ENCODE measurements around the gene CD2.
"Not testable (repeated sequence)": the region's sequence is repeated elsewhere in the genome, so short reads cannot be mapped to it uniquely, and the experiment has no call there.

The CD2 gene

GRCh38 chr1:116758456-116758815 lies 4.2 kb downstream of the CD2 start:
- not testable (repeated sequence) for H3K4me1 ChIP-seq (ENCODE audit: control insufficient read depth in 5 of 5, insufficient read depth in 5 of 5, low read length in 5 of 5); H3K36me3 ChIP-seq (ENCODE audit: control insufficient read depth in 5 of 5, insufficient read depth in 5 of 5, low read length in 5 of 5); H3K27ac ChIP-seq (ENCODE audit: low read depth, low read length); H3K9me3 ChIP-seq (ENCODE audit: control insufficient read depth in 5 of 5, low read length in 5 of 5); H3K9ac ChIP-seq (ENCODE audit: low read length in 5 of 5); H3K27me3 ChIP-seq (ENCODE audit: control insufficient read depth in 5 of 5, insufficient read depth in 4 of 5, low read length in 5 of 5); H3K4me3 ChIP-seq (ENCODE audit: low read depth in 1 of 5, low read length in 5 of 5)

- Histone ChIP-seq H3K27me3 (ENCODE audit: control insufficient read depth in 5 of 5, insufficient read depth in 4 of 5, low read length in 5 of 5) (peaks cover 0 to 3% (median 0%) of the 10 kb centered on the region in 5 donors), H3K4me3 (ENCODE audit: low read depth in 1 of 5, low read length in 5 of 5) (no peak overlapping the region), H3K9ac (ENCODE audit: low read length in 5 of 5) (no peak overlapping the region), H3K9me3 (ENCODE audit: control insufficient read depth in 5 of 5, low read length in 5 of 5) (peaks cover 0 to 4% (median 0%) of the 10 kb centered on the region in 5 donors), H3K4me1 (ENCODE audit: control insufficient read depth in 5 of 5, insufficient read depth in 5 of 5, low read length in 5 of 5) (peaks cover 0 to 7% (median 4%) of the 10 kb centered on the region in 5 donors), H3K36me3 (ENCODE audit: control insufficient read depth in 5 of 5, insufficient read depth in 5 of 5, low read length in 5 of 5) (no peaks in the 10 kb centered on the region), H3K27ac (ENCODE audit: low read depth, low read length) (no peak overlapping the region)
These were observed 5.4 kb downstream of the CD2 start for GRCh38 chr1:116759636-116760035.

DNA sequence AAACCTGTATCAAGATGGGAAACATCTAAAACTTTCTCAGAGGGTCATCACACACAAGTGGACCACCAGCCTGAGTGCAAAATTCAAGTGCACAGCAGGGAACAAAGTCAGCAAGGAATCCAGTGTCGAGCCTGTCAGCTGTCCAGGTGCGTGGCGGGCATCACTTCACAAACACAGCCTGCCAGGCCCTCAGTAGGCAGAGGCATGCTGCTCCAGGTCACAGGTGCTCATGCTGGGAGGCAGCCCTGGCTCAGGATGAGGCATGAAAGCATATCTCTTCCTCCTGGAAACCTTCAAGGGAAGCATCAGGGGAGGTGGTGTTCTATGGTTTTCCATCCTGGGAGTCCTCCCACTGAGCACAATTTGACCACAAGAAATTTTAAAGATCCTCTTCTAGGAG lies 6.3 kb downstream of the CD2 start:
- no peak overlapping the region for H3K27ac ChIP-seq (ENCODE audit: low read depth, low read length)
- H3K4me1 ChIP-seq (ENCODE audit: control insufficient read depth in 5 of 5, insufficient read depth in 5 of 5, low read length in 5 of 5): peaks cover 0 to 7% (median 4%) of the 10 kb centered on the region in 5 donors
- no peaks in the 10 kb centered on the region for H3K36me3 ChIP-seq (ENCODE audit: control insufficient read depth in 5 of 5, insufficient read depth in 5 of 5, low read length in 5 of 5)
- no peak overlapping the region for H3K4me3 ChIP-seq (ENCODE audit: low read depth in 1 of 5, low read length in 5 of 5)
- H3K9me3 ChIP-seq (ENCODE audit: control insufficient read depth in 5 of 5, low read length in 5 of 5): peaks cover 0 to 4% (median 0%) of the 10 kb centered on the region in 5 donors
- H3K27me3 ChIP-seq (ENCODE audit: control insufficient read depth in 5 of 5, insufficient read depth in 4 of 5, low read length in 5 of 5): peaks cover 0 to 3% (median 0%) of the 10 kb centered on the region in 5 donors
- H3K9ac ChIP-seq (ENCODE audit: low read length in 5 of 5): no peak overlapping the region

DNA sequence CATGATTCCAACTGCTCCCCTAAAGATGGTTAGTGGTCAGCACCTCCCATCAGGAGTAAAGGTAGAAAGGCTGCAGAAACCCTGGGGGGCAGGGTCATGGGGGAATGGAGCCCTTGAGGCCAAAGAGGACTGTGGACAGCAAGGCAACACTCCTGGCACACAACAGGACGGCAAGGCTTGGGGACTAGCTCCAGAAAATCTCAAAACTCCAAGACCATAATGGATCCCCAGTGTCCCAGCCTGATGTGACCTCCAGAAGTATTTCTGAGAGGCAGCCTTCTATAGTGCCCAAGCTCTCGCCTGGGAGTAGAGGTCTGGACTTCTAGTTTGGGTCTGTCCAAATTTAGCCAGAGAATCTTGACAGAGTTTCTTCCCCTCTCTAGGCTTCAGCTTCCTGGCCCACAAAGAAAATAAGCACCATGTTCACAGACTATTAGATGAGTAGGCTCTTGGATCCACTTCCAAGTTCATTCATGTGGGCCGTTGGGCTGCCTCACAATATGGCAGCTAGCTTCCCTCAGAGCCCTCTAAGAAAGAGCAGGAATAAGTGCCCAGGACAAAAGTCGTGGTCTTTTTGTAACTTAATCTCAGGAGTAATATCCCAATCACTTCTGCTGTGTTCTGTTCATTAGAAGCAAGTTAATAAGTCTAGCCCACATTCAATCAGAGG lies 6.9 kb downstream of the CD2 start:
- Histone ChIP-seq H3K27me3 (ENCODE audit: control insufficient read depth in 5 of 5, insufficient read depth in 4 of 5, low read length in 5 of 5) (peaks cover 0 to 3% (median 0%) of the 10 kb centered on the region in 5 donors), H3K27ac (ENCODE audit: low read depth, low read length) (no peak overlapping the region), H3K4me1 (ENCODE audit: control insufficient read depth in 5 of 5, insufficient read depth in 5 of 5, low read length in 5 of 5) (peaks cover 0 to 7% (median 4%) of the 10 kb centered on the region in 5 donors), H3K4me3 (ENCODE audit: low read depth in 1 of 5, low read length in 5 of 5) (no peak overlapping the region), H3K9me3 (ENCODE audit: control insufficient read depth in 5 of 5, low read length in 5 of 5) (peaks cover 0 to 5% (median 0%) of the 10 kb centered on the region in 5 donors), H3K9ac (ENCODE audit: low read length in 5 of 5) (no peak overlapping the region), H3K36me3 (ENCODE audit: control insufficient read depth in 5 of 5, insufficient read depth in 5 of 5, low read length in 5 of 5) (no peaks in the 10 kb centered on the region)

GRCh38 chr1:116762281-116762680 lies 8.1 kb downstream of the CD2 start:
- Histone ChIP-seq H3K4me3 (ENCODE audit: low read depth in 1 of 5, low read length in 5 of 5) (no peak overlapping the region), H3K9ac (ENCODE audit: low read length in 5 of 5) (no peak overlapping the region), H3K36me3 (ENCODE audit: control insufficient read depth in 5 of 5, insufficient read depth in 5 of 5, low read length in 5 of 5) (no peaks in the 10 kb centered on the region), H3K27ac (ENCODE audit: low read depth, low read length) (no peak overlapping the region), H3K9me3 (ENCODE audit: control insufficient read depth in 5 of 5, low read length in 5 of 5) (peaks cover 0 to 6% (median 0%) of the 10 kb centered on the region in 5 donors), H3K4me1 (ENCODE audit: control insufficient read depth in 5 of 5, insufficient read depth in 5 of 5, low read length in 5 of 5) (peaks cover 0 to 7% (median 4%) of the 10 kb centered on the region in 5 donors), H3K27me3 (ENCODE audit: control insufficient read depth in 5 of 5, insufficient read depth in 4 of 5, low read length in 5 of 5) (peaks cover 0 to 3% (median 0%) of the 10 kb centered on the region in 5 donors)

DNA sequence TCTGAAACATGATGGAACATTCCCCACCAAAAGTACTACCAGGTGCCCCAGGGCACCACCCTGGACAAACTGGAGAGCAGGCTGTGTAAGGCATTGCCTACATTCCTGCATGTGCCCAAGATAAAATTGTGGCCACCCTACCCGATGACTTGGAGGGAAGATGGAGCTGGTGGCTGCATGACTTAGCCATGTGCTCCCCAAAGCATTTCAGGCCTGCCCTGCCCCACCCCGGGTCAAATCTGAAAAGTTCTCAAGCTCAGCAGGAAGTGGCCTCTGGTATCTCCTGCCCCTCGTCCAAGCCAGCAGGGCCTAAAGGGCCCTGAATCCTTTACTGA lies 8.5 kb downstream of the CD2 start:
- no peaks in the 10 kb centered on the region for H3K36me3 ChIP-seq (ENCODE audit: control insufficient read depth in 5 of 5, insufficient read depth in 5 of 5, low read length in 5 of 5)
- no peak overlapping the region for H3K9ac ChIP-seq (ENCODE audit: low read length in 5 of 5)
- H3K4me3 ChIP-seq (ENCODE audit: low read depth in 1 of 5, low read length in 5 of 5): no peak overlapping the region
- no peak overlapping the region for H3K27ac ChIP-seq (ENCODE audit: low read depth, low read length)
- H3K4me1 ChIP-seq (ENCODE audit: control insufficient read depth in 5 of 5, insufficient read depth in 5 of 5, low read length in 5 of 5): peaks cover 0 to 7% (median 4%) of the 10 kb centered on the region in 5 donors
- H3K27me3 ChIP-seq (ENCODE audit: control insufficient read depth in 5 of 5, insufficient read depth in 4 of 5, low read length in 5 of 5): peaks cover 0 to 3% (median 0%) of the 10 kb centered on the region in 5 donors
- peaks cover 0 to 6% (median 0%) of the 10 kb centered on the region in 5 donors for H3K9me3 ChIP-seq (ENCODE audit: control insufficient read depth in 5 of 5, low read length in 5 of 5)

- Histone ChIP-seq H3K9ac (ENCODE audit: low read length in 5 of 5) (no peak overlapping the region), H3K9me3 (ENCODE audit: control insufficient read depth in 5 of 5, low read length in 5 of 5) (peaks cover 0 to 6% (median 0%) of the 10 kb centered on the region in 5 donors), H3K4me3 (ENCODE audit: low read depth in 1 of 5, low read length in 5 of 5) (no peak overlapping the region), H3K4me1 (ENCODE audit: control insufficient read depth in 5 of 5, insufficient read depth in 5 of 5, low read length in 5 of 5) (peaks cover 0 to 7% (median 4%) of the 10 kb centered on the region in 5 donors), H3K27me3 (ENCODE audit: control insufficient read depth in 5 of 5, insufficient read depth in 4 of 5, low read length in 5 of 5) (peaks cover 0 to 3% (median 0%) of the 10 kb centered on the region in 5 donors), H3K36me3 (ENCODE audit: control insufficient read depth in 5 of 5, insufficient read depth in 5 of 5, low read length in 5 of 5) (no peaks in the 10 kb centered on the region), H3K27ac (ENCODE audit: low read depth, low read length) (no peak overlapping the region)
These were observed 9.0 kb downstream of the CD2 start for GRCh38 chr1:116763116-116763786.

GRCh38 chr1:116763787-116764465 lies 9.7 kb downstream of the CD2 start:
- Histone ChIP-seq H3K36me3 (ENCODE audit: control insufficient read depth in 5 of 5, insufficient read depth in 5 of 5, low read length in 5 of 5) (no peaks in the 10 kb centered on the region), H3K27ac (ENCODE audit: low read depth, low read length) (no peak overlapping the region), H3K4me3 (ENCODE audit: low read depth in 1 of 5, low read length in 5 of 5) (no peak overlapping the region), H3K9ac (ENCODE audit: low read length in 5 of 5) (no peak overlapping the region), H3K4me1 (ENCODE audit: control insufficient read depth in 5 of 5, insufficient read depth in 5 of 5, low read length in 5 of 5) (peaks cover 0 to 7% (median 4%) of the 10 kb centered on the region in 5 donors), H3K27me3 (ENCODE audit: control insufficient read depth in 5 of 5, insufficient read depth in 4 of 5, low read length in 5 of 5) (peaks cover 0 to 3% (median 0%) of the 10 kb centered on the region in 5 donors), H3K9me3 (ENCODE audit: control insufficient read depth in 5 of 5, low read length in 5 of 5) (peaks cover 0 to 6% (median 0%) of the 10 kb centered on the region in 5 donors)

DNA sequence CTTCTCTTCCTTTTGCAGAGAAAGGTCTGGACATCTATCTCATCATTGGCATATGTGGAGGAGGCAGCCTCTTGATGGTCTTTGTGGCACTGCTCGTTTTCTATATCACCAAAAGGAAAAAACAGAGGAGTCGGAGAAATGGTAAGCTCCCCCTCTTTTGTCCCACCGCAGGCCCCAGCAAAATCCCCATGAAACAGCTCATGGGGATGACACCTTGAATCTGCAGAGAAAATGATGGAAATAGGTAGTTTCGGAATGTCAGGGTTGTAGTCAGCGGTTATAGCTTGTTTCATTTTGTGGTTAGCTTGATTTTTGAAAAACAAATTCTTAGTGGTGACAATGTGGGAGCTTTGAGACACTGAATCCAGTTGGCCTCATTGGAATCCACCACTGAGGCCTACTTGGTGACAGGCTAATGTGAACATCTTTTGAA lies 10.3 kb downstream of the CD2 start:
- H3K27ac ChIP-seq (ENCODE audit: low read depth, low read length): no peak overlapping the region
- no peaks in the 10 kb centered on the region for H3K36me3 ChIP-seq (ENCODE audit: control insufficient read depth in 5 of 5, insufficient read depth in 5 of 5, low read length in 5 of 5)
- peaks cover 0 to 6% (median 0%) of the 10 kb centered on the region in 5 donors for H3K9me3 ChIP-seq (ENCODE audit: control insufficient read depth in 5 of 5, low read length in 5 of 5)
- H3K4me3 ChIP-seq (ENCODE audit: low read depth in 1 of 5, low read length in 5 of 5): no peak overlapping the region
- H3K27me3 ChIP-seq (ENCODE audit: control insufficient read depth in 5 of 5, insufficient read depth in 4 of 5, low read length in 5 of 5): peaks cover 0 to 3% (median 0%) of the 10 kb centered on the region in 5 donors
- no peak overlapping the region for H3K9ac ChIP-seq (ENCODE audit: low read length in 5 of 5)
- peaks cover 0 to 7% (median 2%) of the 10 kb centered on the region in 5 donors for H3K4me1 ChIP-seq (ENCODE audit: control insufficient read depth in 5 of 5, insufficient read depth in 5 of 5, low read length in 5 of 5)
